K562 (cell line): ENCODE measurements around the gene FMNL2. TPM values are rescaled to one million over a fixed set of nuclear protein-coding genes. Genes with fewer than 3 reads are reported as not detected.

ENCODE experiments used
- ATAC-seq: fragments of 200-7000 bp; cut with Tn5 transposase; 3 replicates; pipeline ENCODE4 v1.9.1; 2020; ENCODE audit warnings: moderate library complexity
- BruUV-seq: library from RNA; stranded (reverse); fragments of 400-500 nt; replicated peaks from 2 replicates; lab custom pipeline; 2021; lab: Mats Ljungman, UMichigan
- CTCF ChIA-PET: fragments of 300-600 bp; formaldehyde crosslinking; extraction: SDS; loops from one replicate; lab custom pipeline; 2021; ENCODE audit warnings: low intra/inter-chr PET ratio; lab: Yijun Ruan, JAX
- POLR2A ChIA-PET: fragments of 300-600, 350-650 bp; sonication (Branson Sonifier 250); formaldehyde crosslinking; extraction: SDS; loops from one replicate; lab custom pipeline; 2021; ENCODE audit warnings: antibody characterized with exemption, inconsistent platforms; lab: Yijun Ruan, JAX
- DNase-seq, 4 experiments: peaks; one replicate each; pipeline versions ENCODE4 v3.0.0 to v3.0.0-alpha.2; 2011 to 2018; ENCODE audit warnings: low spot score in 3 of 4, mixed read lengths in 3 of 4; ENCODE audit errors: extremely low read depth in 1 of 4
- FAIRE-seq: peaks from 2 replicates; lab custom pipeline; 2011; peaks lifted over from hg19 to GRCh38; lab: Jason Lieb, UNC
- H2AFZ ChIP-seq: 2 replicates; pipeline ENCODE4 v1.6.0; 2011; ENCODE audit warnings: low read depth, low read length, control low read depth, inconsistent platforms
- H3K27ac ChIP-seq: fragments of 200-600 bp; 3 replicates; pipeline ENCODE4 v1.8.0; 2011; ENCODE audit warnings: low read depth, mild to moderate bottlenecking, control low read depth, inconsistent platforms, low read length, moderate library complexity, mixed read lengths; ENCODE audit errors: extremely low read depth
- H3K27me3 ChIP-seq, 2 experiments: fragments of 300-600 bp in 1 of 2; 2 replicates in 1 of 2; 3 replicates in 1 of 2; pipeline versions ENCODE4 v1.6.0 to v1.8.0; 2011; ENCODE audit warnings: inconsistent platforms in 2 of 2, low read length in 2 of 2, mild to moderate bottlenecking in 1 of 2, mixed read lengths in 1 of 2, moderate library complexity in 1 of 2; ENCODE audit not compliant: control insufficient read depth in 2 of 2, insufficient read depth in 2 of 2
- H3K36me3 ChIP-seq: fragments of 300-600 bp; 3 replicates; pipeline ENCODE4 v1.8.0; 2011; ENCODE audit warnings: mild to moderate bottlenecking, low read length, inconsistent platforms; ENCODE audit not compliant: control insufficient read depth, insufficient read depth
- H3K4me1 ChIP-seq, 2 experiments: fragments of 200-600 bp in 1 of 2; replicated peaks in 1 of 2; 2 replicates in 1 of 2; 3 replicates in 1 of 2; pipeline versions ENCODE4 v1.5.1 to v1.8.0; 2011; ENCODE audit warnings: inconsistent platforms in 2 of 2, low read length in 2 of 2, mild to moderate bottlenecking in 1 of 2, mixed read lengths in 1 of 2, moderate library complexity in 1 of 2; ENCODE audit not compliant: control insufficient read depth in 2 of 2, insufficient read depth in 2 of 2
- H3K4me2 ChIP-seq: 2 replicates; pipeline ENCODE4 v1.6.1; 2011; ENCODE audit warnings: low read length, control low read depth, inconsistent platforms, mixed read lengths; ENCODE audit not compliant: insufficient read depth
- H3K4me3 ChIP-seq: fragments of 200-600 bp; sonication (generic), shearing (Covaris generic); 2 replicates; pipeline ENCODE4 v1.5.1; 2016; ENCODE audit warnings: control low read depth, inconsistent platforms
- H3K79me2 ChIP-seq: fragments of 200-600 bp; 3 replicates; pipeline ENCODE4 v1.8.0; 2011; ENCODE audit warnings: low read length, inconsistent platforms; ENCODE audit not compliant: control insufficient read depth, insufficient read depth
- H3K9ac ChIP-seq, 2 experiments: 2 replicates each; pipeline versions ENCODE4 v1.6.0 to v1.6.1; 2011; ENCODE audit warnings: low read depth in 2 of 2, low read length in 2 of 2, control low read depth in 1 of 2, inconsistent platforms in 1 of 2, mild to moderate bottlenecking in 1 of 2, mixed read lengths in 1 of 2; ENCODE audit not compliant: insufficient read depth in 1 of 2
- H3K9me1 ChIP-seq: one replicate; pipeline ENCODE4 v1.6.0; 2011; ENCODE audit warnings: inconsistent platforms, mild to moderate bottlenecking, low read length, moderate library complexity; ENCODE audit not compliant: control insufficient read depth, insufficient read depth
- H3K9me3 ChIP-seq: replicated peaks from 2 replicates; pipeline ENCODE4 v1.5.1; 2011; ENCODE audit warnings: low read depth, low read length, inconsistent platforms; ENCODE audit not compliant: control insufficient read depth, insufficient read depth
- H4K20me1 ChIP-seq: replicated peaks from 2 replicates; pipeline ENCODE4 v1.6.1; 2011; ENCODE audit warnings: low read length, inconsistent platforms, mixed read lengths; ENCODE audit not compliant: control insufficient read depth, insufficient read depth
- CBFB ChIP-seq: sonication (generic); formaldehyde crosslinking; IDR thresholded peaks from 2 replicates; pipeline ENCODE4 v1.4.0; 2020; ENCODE audit warnings: mild to moderate bottlenecking, missing genetic modification reagents
- MEF2A ChIP-seq: IDR thresholded peaks from 2 replicates; pipeline ENCODE4 v1.6.1; 2011; ENCODE audit warnings: low read depth, mild to moderate bottlenecking, low read length, moderate library complexity; ENCODE audit not compliant: control insufficient read depth
- RAD21 ChIP-seq, 2 experiments: fragments of 250-450 bp in 1 of 2; fragments of 450-650 bp in 1 of 2; sonication (Bioruptor Pico) in 1 of 2; formaldehyde crosslinking in 1 of 2; IDR thresholded peaks in 1 of 2; conservative IDR thresholded peaks in 1 of 2; 2 replicates each; pipeline versions ENCODE4 v1.4.0 to v1.8.0; 2020 to 2022; ENCODE audit warnings: mild to moderate bottlenecking in 2 of 2, moderate library complexity in 1 of 2
- SMARCA4 ChIP-seq: fragments of 450-650 bp; IDR thresholded peaks from 2 replicates; pipeline ENCODE4 v1.6.1; 2016
- WGBS: fragments of 100-300 bp; shearing (Covaris generic); methylation state at CpG from one replicate; pipeline ENCODE4 v1.1.6; 2016; ENCODE audit warnings: low coverage, mixed read lengths; ENCODE audit not compliant: insufficient coverage; ENCODE audit errors: missing lambda C conversion rate; 5-methylcytosine and 5-hydroxymethylcytosine counted together
- in situ Hi-C: fragments of 300-500 bp; cut with MboI; formaldehyde crosslinking; loops from 4 replicates; pipeline ENCODE4 v1.15.0; 2018; ENCODE audit warnings: inconsistent platforms, mixed read lengths
- intact Hi-C: fragments of 100-400 bp; cut with micrococcal nuclease; formaldehyde crosslinking; loops from 2 replicates; pipeline ENCODE4 v1.14.2; 2022
- polyA plus RNA-seq, 8 experiments: library from polyadenylated mRNA; depleted of rRNA in 4 of 8; stranded (reverse) in 5 of 8; unstranded in 3 of 8; fragments of >200 nt; fragmentation: Nextera tagmentation in 2 of 8; fragmentation: Illumina TruSeq in 1 of 8; extraction: Ambion mirVana in 2 of 8; extraction: Trizol in 1 of 8; gene quantifications; 2 replicates each; pipeline versions ENCODE4 v1.2.1 to v1.2.3, GENCODE V29; 2011 to 2014; ENCODE audit warnings: inconsistent platforms in 1 of 8, missing spikeins in 1 of 8
- total RNA-seq, 7 experiments: library from RNA; depleted of rRNA in 6 of 7; stranded (reverse); fragments of >200 nt in 6 of 7; fragmentation: Illumina TruSeq in 2 of 7; extraction: Trizol in 2 of 7; gene quantifications; 2 replicates each; pipeline versions ENCODE4 v1.2.1 to v1.2.3, GENCODE V29; 2011 to 2021; ENCODE audit warnings: low replicate concordance in 1 of 7
- TF ChIP-seq, protein P1 (sequence below), 3 experiments: IDR thresholded peaks in 2 of 3; conservative IDR thresholded peaks in 1 of 3; 2 replicates each; pipeline ENCODE4 v1.5.1; 2011 to 2012; ENCODE audit warnings: low read length in 3 of 3, mild to moderate bottlenecking in 3 of 3, control low read depth in 2 of 3, improper control_type of control experiment in 1 of 3, inconsistent platforms in 1 of 3, low read depth in 1 of 3, mixed read lengths in 1 of 3, moderate library complexity in 1 of 3; ENCODE audit not compliant: insufficient read depth in 2 of 3
- TF ChIP-seq, protein P2 (sequence below): fragments of 450-650 bp; IDR thresholded peaks from 2 replicates; pipeline ENCODE4 v1.6.1; 2016; ENCODE audit warnings: mild to moderate bottlenecking, moderate library complexity

FMNL2 gene
- total and polyA plus RNA-seq, 9 of the 15 experiments (the other 6 are each of a cell fraction or from before 2014, with no cell fraction given), result 0.15 to 0.49 (median 0.24) TPM; not detected in 1

GRCh38 chr2:152569186-152569585 lies 234.2 kb downstream of the FMNL2 start:
- Histone ChIP-seq H3K4me2 (no peak overlapping the region), H2AFZ (no peak overlapping the region), H4K20me1 (no peaks in the 10 kb centered on the region), H3K9me1 (no peaks in the 10 kb centered on the region), H3K9me3 (no peaks in the 10 kb centered on the region), H3K4me3 (no peak overlapping the region), H3K9ac (no peak overlapping the region), H3K27me3 (peaks cover 4 to 5% of the 10 kb centered on the region in 2 experiments; a peak in 4 of 5 replicates), H3K27ac (no peak overlapping the region), H3K4me1 (peaks cover 0 to 6% of the 10 kb centered on the region in 2 experiments; a peak in 2 of 5 replicates), H3K79me2 (no peaks in the 10 kb centered on the region), H3K36me3 (no peaks in the 10 kb centered on the region)
- BruUV-seq, result no TSS peak
- intact Hi-C loops, result loop anchor here (5.0 kb wide), 2 partner anchors 377 to 527 kb away; no protein-coding TSS in a partner anchor
- CTCF ChIA-PET, result no interaction called here
- in situ Hi-C loops, result loop anchor here (10.0 kb wide), 1 partner anchor 384 kb away; no protein-coding TSS in a partner anchor
- ATAC-seq (peak; percentile 53; the same call in 2 of the 3 replicates), DNase-seq (peak in 1 of 4 experiments; percentile 29), FAIRE-seq (no peak)
- POLR2A ChIA-PET, result interaction anchor here (0.9 kb wide), 1 partner anchor 10 kb away, joined by 3 read pairs; no protein-coding TSS in a partner anchor
- WGBS, result under 1% methylated on average over 7 of the region's 7 CpGs
- no peak for TF ChIP-seq CBFB (CRISPR knock-in tag)
- TF ChIP-seq, protein P1, sequence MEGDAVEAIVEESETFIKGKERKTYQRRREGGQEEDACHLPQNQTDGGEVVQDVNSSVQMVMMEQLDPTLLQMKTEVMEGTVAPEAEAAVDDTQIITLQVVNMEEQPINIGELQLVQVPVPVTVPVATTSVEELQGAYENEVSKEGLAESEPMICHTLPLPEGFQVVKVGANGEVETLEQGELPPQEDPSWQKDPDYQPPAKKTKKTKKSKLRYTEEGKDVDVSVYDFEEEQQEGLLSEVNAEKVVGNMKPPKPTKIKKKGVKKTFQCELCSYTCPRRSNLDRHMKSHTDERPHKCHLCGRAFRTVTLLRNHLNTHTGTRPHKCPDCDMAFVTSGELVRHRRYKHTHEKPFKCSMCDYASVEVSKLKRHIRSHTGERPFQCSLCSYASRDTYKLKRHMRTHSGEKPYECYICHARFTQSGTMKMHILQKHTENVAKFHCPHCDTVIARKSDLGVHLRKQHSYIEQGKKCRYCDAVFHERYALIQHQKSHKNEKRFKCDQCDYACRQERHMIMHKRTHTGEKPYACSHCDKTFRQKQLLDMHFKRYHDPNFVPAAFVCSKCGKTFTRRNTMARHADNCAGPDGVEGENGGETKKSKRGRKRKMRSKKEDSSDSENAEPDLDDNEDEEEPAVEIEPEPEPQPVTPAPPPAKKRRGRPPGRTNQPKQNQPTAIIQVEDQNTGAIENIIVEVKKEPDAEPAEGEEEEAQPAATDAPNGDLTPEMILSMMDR (IDR thresholded peaks at IDR 0.05 in 2 of 3, conservative IDR thresholded peaks at IDR 0.05 in 1 of 3; ENCODE audit: insufficient read depth in 2 of 3, low read depth in 1 of 3, low read length in 3 of 3), result peak; percentile 31 to 44 (median 39); a peak in 4 of 6 replicates
- 0 out of 2 replicates have a peak, but pooled peaks have one; percentile 12 for TF ChIP-seq MEF2A
- TF ChIP-seq RAD21 (CRISPR knock-in tag; conservative IDR thresholded peaks at IDR 0.05 in 1 of 2, IDR thresholded peaks at IDR 0.05 in 1 of 2), result peak; percentile 9 to 45; a peak in 3 of 4 replicates
- TF ChIP-seq, protein P2, sequence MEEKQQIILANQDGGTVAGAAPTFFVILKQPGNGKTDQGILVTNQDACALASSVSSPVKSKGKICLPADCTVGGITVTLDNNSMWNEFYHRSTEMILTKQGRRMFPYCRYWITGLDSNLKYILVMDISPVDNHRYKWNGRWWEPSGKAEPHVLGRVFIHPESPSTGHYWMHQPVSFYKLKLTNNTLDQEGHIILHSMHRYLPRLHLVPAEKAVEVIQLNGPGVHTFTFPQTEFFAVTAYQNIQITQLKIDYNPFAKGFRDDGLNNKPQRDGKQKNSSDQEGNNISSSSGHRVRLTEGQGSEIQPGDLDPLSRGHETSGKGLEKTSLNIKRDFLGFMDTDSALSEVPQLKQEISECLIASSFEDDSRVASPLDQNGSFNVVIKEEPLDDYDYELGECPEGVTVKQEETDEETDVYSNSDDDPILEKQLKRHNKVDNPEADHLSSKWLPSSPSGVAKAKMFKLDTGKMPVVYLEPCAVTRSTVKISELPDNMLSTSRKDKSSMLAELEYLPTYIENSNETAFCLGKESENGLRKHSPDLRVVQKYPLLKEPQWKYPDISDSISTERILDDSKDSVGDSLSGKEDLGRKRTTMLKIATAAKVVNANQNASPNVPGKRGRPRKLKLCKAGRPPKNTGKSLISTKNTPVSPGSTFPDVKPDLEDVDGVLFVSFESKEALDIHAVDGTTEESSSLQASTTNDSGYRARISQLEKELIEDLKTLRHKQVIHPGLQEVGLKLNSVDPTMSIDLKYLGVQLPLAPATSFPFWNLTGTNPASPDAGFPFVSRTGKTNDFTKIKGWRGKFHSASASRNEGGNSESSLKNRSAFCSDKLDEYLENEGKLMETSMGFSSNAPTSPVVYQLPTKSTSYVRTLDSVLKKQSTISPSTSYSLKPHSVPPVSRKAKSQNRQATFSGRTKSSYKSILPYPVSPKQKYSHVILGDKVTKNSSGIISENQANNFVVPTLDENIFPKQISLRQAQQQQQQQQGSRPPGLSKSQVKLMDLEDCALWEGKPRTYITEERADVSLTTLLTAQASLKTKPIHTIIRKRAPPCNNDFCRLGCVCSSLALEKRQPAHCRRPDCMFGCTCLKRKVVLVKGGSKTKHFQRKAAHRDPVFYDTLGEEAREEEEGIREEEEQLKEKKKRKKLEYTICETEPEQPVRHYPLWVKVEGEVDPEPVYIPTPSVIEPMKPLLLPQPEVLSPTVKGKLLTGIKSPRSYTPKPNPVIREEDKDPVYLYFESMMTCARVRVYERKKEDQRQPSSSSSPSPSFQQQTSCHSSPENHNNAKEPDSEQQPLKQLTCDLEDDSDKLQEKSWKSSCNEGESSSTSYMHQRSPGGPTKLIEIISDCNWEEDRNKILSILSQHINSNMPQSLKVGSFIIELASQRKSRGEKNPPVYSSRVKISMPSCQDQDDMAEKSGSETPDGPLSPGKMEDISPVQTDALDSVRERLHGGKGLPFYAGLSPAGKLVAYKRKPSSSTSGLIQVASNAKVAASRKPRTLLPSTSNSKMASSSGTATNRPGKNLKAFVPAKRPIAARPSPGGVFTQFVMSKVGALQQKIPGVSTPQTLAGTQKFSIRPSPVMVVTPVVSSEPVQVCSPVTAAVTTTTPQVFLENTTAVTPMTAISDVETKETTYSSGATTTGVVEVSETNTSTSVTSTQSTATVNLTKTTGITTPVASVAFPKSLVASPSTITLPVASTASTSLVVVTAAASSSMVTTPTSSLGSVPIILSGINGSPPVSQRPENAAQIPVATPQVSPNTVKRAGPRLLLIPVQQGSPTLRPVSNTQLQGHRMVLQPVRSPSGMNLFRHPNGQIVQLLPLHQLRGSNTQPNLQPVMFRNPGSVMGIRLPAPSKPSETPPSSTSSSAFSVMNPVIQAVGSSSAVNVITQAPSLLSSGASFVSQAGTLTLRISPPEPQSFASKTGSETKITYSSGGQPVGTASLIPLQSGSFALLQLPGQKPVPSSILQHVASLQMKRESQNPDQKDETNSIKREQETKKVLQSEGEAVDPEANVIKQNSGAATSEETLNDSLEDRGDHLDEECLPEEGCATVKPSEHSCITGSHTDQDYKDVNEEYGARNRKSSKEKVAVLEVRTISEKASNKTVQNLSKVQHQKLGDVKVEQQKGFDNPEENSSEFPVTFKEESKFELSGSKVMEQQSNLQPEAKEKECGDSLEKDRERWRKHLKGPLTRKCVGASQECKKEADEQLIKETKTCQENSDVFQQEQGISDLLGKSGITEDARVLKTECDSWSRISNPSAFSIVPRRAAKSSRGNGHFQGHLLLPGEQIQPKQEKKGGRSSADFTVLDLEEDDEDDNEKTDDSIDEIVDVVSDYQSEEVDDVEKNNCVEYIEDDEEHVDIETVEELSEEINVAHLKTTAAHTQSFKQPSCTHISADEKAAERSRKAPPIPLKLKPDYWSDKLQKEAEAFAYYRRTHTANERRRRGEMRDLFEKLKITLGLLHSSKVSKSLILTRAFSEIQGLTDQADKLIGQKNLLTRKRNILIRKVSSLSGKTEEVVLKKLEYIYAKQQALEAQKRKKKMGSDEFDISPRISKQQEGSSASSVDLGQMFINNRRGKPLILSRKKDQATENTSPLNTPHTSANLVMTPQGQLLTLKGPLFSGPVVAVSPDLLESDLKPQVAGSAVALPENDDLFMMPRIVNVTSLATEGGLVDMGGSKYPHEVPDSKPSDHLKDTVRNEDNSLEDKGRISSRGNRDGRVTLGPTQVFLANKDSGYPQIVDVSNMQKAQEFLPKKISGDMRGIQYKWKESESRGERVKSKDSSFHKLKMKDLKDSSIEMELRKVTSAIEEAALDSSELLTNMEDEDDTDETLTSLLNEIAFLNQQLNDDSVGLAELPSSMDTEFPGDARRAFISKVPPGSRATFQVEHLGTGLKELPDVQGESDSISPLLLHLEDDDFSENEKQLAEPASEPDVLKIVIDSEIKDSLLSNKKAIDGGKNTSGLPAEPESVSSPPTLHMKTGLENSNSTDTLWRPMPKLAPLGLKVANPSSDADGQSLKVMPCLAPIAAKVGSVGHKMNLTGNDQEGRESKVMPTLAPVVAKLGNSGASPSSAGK, result no peak
- TF ChIP-seq SMARCA4, result 0 out of 2 replicates have a peak, but pooled peaks have one; percentile 44
